Choroid plexus epithelial cell (primary cell): ENCODE measurements around the gene MPC1L.

Experiments
- DNase-seq: peaks from one replicate; pipeline ENCODE4 v3.0.0-alpha.2; 2010; ENCODE audit warnings: low read depth
- H3K4me3 ChIP-seq: 2 replicates; pipeline ENCODE4 v1.5.1; 2011; ENCODE audit warnings: low read depth, mild to moderate bottlenecking, control low read depth, low read length, moderate library complexity
- CTCF ChIP-seq: conservative IDR thresholded peaks from 2 replicates; pipeline ENCODE4 v1.5.1; 2011; ENCODE audit warnings: low read depth, mild to moderate bottlenecking, control low read depth, inconsistent platforms, low read length, moderate library complexity

MPC1L gene

GRCh38 chrX:40612511-40612910 is 10.7 kb upstream of the MPC1L start:
- TF ChIP-seq CTCF, result no peak
- no peak overlapping the region for H3K4me3 ChIP-seq
- DNase-seq, result no peak

GRCh38 chrX:40615976-40616375 is 7.3 kb upstream of the MPC1L start:
- DNase-seq, result no peak
- no peak for TF ChIP-seq CTCF
- H3K4me3 ChIP-seq, result no peak overlapping the region

- no peak for DNase-seq
- TF ChIP-seq CTCF, result no peak
Observed at GRCh38 chrX:40617566-40617965, 5.7 kb upstream of the MPC1L start.

GRCh38 chrX:40622479-40623138 is 619 bp upstream of the MPC1L start:
- TF ChIP-seq CTCF, result no peak
- DNase-seq, result no peak
- H3K4me3 ChIP-seq, result no peak overlapping the region

More at GRCh38 chrX:40617566-40617965, 5.7 kb upstream of the MPC1L start:
- H3K4me3 ChIP-seq, result no peak overlapping the region

GRCh38 chrX:40623665-40624064 is 437 bp downstream of the MPC1L start:
- no peak for TF ChIP-seq CTCF
- DNase-seq, result no peak
- H3K4me3 ChIP-seq, result no peak overlapping the region

- no peak for TF ChIP-seq CTCF
- DNase-seq, result no peak
- no peak overlapping the region for H3K4me3 ChIP-seq
Observed at GRCh38 chrX:40625294-40625693, 2.1 kb downstream of the MPC1L start.

GRCh38 chrX:40628506-40628905 is 5.3 kb downstream of the MPC1L start:
- peak; percentile 10 for DNase-seq
- no peak overlapping the region for H3K4me3 ChIP-seq
- TF ChIP-seq CTCF, result no peak
